NCI-H82 treated with DMSO at 0.1 percent for 48 hours (cell line): ENCODE measurements around the gene SNX14.

ENCODE experiments used
- DNase-seq: peaks from one replicate; lab custom pipeline; 2025; ENCODE audit not compliant: unreplicated experiment; lab: John Stamatoyannopoulos, UW

The SNX14 gene

DNA sequence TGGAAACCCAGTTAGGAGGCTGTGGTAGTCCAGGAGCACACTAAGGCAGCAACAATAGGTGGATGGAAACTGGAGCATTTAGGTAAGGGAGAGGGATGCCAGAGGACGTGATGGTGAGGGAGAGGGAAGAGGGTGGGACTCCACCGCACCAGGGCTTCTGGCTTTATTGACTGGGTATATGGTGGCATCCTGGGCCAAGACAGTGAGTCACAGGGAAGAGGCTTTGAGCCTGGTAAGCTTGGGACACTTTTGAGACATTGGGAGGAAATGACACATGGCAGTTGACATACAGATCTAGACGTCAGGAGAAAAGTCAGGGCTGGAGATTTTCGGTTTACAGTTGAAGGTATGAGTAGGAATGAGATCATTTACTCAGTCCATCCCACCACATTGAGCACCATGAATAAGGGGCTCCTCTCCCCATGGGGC is 128.9 kb downstream of the SNX14 start:
- no peak for DNase-seq

DNA sequence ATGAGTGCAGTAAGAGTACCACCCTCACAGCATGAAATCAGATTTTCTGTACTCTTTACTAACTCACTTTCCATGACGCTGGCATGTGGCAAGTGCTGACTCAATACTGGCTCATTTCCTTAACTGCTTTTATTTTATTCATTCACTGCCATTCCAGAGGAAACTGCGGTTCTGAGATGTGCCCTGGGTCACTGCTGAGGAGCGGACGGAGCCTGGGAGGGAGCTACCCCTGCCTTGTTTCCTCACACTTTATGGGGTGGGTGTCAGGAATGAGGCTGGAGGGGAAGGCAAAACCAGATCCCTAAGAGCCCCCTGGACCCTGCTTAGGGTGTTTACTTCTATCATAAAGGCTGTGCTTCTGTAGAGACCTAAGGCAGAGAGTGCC is 129.4 kb downstream of the SNX14 start:
- no peak for DNase-seq

DNA sequence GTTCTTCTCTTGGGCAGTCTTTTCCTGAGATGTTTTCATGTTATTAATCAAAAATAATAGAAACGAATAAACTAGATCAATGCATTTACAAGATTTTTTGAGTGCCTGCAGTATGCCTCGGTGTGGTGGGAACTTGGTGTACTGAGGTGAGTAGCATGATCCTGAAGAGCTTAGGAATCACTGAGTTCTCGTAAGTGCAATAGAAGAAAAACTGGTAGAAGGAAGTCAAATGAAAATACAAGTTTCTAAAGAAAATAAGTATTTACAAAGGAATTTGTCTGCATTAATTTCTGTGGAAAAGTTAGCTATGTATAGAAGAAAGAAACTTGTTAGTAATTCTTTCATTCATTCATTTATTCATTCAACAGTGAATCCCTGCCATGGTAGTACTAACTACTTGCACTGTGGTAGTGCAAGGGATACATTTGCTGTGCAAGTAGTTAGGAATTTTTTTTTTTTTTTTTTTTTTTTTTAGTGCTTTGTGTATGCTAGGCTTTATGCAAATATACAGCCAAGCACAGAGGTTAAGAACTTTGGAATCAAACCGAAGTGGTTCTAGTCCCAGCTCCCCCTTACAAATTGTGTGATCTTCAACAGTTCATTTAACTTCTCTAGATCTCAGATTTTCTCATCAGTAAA is 129.9 kb downstream of the SNX14 start:
- no peak for DNase-seq

DNA sequence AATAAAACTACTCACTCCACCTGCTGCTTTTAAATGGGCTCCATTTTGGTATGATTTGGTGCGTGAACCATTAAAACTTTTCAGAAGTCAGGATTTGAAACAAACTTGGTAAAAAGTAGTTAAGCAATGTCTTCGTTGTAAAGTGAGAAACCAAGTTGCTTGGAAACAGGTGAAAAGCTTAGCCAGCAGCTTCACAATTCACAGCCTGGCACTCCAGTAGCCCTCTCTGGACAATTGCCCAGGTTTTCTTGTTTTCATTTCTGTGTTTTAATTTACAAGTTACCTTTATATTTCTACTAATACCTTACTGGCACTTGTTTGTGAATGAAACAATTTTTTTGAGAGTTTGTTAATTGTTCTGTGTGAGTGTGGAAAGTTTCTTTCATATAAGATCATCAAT is 131.0 kb downstream of the SNX14 start:
- no peak for DNase-seq

DNA sequence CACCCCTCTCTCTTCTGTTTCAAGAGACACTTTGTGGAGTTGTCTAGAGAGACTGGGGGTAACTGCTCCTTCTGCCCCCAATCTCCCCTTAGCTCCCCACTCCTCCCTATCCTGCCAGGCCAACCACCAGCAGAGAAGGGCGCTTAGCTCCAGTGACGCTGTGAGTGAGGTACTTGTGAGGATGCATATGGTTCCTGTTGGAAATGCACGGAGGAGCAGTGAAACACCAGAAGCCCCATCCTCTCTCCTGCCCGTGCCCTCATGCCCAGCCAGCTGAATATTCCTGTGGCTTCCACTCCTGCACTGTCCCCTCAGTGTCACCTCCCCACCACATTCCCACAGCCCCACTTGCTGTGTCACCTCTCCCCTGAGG is 131.9 kb downstream of the SNX14 start:
- no peak for DNase-seq

DNA sequence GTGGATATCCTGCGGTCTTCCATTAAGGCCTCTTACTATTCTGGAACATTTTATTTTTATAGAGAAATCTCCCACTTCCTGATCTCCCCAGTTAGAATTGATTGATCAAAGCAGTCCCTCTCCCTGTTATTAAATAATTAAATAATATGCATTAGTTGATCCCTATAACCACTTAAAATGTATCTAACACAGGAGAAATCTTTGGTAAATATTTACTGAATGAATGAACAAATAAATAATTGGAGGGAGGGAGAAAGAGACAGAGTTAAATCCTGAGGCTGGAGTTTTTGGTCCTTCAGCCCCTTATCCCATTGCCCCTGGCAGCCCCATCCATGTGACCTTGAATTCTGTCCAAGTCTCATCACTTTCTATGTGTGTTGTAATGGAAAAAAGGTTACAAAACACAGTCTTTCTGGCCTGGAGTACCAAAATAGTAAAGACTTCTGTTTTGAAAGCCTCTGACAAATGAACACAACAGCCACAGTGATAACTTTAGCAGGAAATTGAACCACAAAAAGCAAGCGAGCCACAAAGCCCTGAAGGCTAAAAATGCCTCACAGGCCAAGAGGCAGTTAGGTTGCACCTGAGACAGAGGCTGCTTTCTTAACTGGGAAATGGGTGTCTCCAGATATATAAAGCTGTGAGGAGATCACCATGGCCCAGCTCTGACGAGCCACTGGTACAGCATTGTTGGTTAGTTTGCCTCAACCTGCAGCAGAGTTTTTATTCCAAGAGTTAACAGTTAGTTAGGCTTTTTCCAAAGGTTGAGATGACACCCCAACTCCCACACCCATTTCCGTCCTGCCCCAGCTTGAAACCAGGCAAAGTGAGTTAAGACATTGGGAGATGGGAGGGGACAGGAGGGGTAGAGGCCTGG is 132.5 kb downstream of the SNX14 start:
- DNase-seq = no peak

DNA sequence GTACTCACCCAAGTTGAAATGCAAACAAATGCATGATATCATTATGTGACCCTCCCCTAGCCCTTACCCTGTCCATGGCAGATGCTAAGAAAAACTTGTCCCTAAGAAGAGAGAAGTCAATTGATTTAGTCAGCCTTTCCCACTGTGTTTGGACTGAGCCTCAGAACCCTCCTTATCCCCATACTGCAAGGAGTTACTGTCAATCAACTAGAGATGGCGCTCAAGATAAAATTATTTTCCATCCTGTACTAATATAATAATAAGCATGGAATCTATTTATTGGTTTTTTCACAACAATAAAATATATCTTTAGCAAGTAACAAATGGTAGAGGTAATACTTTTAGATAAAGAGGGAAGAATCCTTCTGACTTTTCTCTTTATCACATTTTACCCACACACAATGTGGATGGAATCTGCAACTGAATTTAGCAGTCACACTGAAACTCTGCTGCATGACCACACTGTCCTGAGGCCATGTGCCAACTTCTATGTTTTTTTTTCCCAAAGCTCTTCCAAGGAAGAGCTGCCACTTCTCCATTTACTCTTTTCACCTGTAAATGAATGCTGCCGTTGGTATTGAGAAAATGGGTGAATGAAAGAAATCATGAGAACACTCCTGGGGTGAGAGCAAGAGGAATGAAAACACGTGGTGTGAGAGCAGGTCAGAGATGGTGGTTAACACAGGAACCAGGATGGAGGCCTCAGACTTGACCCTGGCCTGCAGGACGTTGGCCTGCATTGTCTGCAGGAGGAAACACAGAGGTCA is 133.3 kb downstream of the SNX14 start:
- no peak for DNase-seq

DNA sequence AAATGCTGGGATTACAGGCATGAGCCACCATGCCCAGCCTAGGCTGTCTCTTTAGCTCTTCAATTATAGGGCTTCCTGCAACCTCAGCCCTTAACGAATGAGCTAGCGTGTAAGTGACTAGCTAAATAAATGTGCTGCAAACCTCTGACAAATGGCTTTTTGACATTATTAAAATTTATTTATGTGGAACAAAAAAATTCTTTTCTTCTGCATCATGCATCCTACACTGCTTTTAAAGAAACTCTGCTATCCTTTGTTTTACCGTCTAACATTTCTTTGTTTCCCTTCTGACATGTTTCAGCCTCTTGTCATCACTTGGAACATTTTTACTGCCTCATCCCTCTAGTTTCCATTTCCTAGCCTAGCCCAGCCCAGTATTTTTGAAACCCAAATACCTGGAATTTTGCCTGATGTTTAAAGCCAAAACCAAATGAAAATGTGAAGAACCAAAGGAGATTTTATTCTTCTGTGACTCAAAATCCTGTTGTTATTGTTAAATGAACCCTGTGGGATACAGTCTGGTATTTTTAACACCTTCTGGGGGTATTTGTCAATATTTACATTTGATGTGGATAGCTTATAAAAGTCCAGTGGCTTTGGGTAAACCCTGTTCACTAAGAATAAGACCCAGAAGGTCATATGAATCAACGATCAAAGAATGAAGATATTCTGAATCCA is 134.3 kb downstream of the SNX14 start:
- no peak for DNase-seq

DNA sequence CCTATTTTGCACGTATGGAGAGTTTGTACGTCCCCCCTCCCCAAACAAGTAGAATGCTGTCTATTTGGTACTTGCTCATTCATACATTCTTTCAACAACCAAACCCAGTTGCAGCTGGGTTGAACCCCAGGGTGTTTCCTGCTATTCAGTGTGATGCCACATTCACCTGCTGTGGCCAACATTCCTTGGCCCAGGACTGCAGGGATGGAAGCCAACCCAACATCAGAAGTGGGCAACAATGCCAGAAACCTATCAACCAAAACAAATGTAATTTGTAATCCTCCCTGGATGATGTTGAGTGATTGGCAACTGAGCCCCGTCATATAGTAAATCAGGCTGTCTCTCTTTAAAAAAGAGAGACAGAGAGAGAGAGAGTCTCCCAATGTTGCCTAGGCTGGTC is 134.9 kb downstream of the SNX14 start:
- no peak for DNase-seq

DNA sequence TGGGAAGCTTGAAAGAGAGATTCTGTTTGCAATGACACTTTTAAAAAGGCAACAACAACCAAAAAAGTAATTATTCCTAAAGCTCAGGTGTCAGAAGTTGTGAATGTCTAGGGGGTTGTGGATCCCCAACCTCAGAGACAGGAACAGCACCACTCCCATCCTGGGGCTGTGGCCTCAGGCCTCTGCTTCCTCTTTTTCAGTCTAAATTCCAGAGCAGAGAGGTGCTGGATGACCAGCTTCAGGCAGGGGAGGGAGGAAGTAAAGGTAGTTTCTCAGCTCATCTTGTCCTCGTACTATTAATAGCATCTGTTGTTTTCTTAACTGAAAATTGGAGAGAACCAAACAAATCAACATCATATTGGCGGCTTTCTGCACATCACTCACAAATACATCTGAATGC is 135.5 kb downstream of the SNX14 start:
- DNase-seq = no peak

DNA sequence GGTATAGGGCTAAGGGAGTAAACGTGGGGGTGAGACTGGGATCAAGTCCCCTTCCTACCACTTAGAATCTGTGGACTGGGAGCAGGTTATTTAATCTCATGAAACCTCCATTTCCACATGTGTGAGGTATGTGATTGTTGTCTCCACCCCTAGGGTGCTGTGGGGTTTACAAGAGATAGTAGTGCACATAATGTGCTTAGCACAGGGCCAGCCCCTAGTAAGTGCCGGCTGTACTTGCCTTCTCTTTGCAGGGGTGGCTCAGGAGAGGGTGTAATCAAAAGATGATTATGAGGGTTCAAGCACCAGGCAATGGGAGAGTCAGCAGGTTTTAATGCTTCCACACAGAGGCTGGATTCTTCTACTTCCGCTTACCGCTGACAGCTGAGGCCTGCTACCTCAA is 136.9 kb downstream of the SNX14 start:
- DNase-seq = no peak
